T-helper 17 cell (primary cell): ENCODE data around the gene EPHB2. TPM values are rescaled to one million over a fixed set of nuclear protein-coding genes. Genes with fewer than 3 reads are reported as not detected.

Source experiments
- ATAC-seq: fragments of 150-1000 bp; cut with Tn5 transposase; 2 replicates; pipeline ENCODE4 v1.10.0; 2021; ENCODE audit warnings: mild to moderate bottlenecking, moderate library complexity
- DNase-seq, 3 donors: peaks; one replicate each; pipeline versions ENCODE4 v3.0.0 to v3.0.0-alpha.2; 2020 to 2021
- H3K9me3 ChIP-seq: one replicate; pipeline ENCODE4 v1.7.0; 2013; ENCODE audit warnings: low read length, mild to moderate bottlenecking; ENCODE audit not compliant: control insufficient read depth, poor library complexity, severe bottlenecking
- H3K27ac Mint-ChIP-seq: one replicate; pipeline ENCODE4 v1.8.0; 2022; ENCODE audit warnings: mild to moderate bottlenecking, moderate library complexity, mixed read lengths
- H3K27me3 Mint-ChIP-seq: one replicate; pipeline ENCODE4 v1.8.0; 2022; ENCODE audit warnings: mixed read lengths
- H3K36me3 Mint-ChIP-seq: one replicate; pipeline ENCODE4 v1.8.0; 2022; ENCODE audit warnings: low read depth, mixed read lengths
- H3K4me1 Mint-ChIP-seq: one replicate; pipeline ENCODE4 v1.8.0; 2022; ENCODE audit warnings: mild to moderate bottlenecking, mixed read lengths
- H3K4me3 Mint-ChIP-seq: one replicate; pipeline ENCODE4 v1.8.0; 2022; ENCODE audit warnings: mild to moderate bottlenecking, moderate library complexity, mixed read lengths
- total RNA-seq, 4 donors: library from RNA in 2 of 4; stranded (reverse) in 2 of 4; gene quantifications; one replicate each; pipeline ENCODE4 v1.2.3 and lab custom pipeline; 2022 to 2026

Gene EPHB2
- total RNA-seq, 2 donors from 2014 or later = 0.15 TPM; not detected in 1

DNA sequence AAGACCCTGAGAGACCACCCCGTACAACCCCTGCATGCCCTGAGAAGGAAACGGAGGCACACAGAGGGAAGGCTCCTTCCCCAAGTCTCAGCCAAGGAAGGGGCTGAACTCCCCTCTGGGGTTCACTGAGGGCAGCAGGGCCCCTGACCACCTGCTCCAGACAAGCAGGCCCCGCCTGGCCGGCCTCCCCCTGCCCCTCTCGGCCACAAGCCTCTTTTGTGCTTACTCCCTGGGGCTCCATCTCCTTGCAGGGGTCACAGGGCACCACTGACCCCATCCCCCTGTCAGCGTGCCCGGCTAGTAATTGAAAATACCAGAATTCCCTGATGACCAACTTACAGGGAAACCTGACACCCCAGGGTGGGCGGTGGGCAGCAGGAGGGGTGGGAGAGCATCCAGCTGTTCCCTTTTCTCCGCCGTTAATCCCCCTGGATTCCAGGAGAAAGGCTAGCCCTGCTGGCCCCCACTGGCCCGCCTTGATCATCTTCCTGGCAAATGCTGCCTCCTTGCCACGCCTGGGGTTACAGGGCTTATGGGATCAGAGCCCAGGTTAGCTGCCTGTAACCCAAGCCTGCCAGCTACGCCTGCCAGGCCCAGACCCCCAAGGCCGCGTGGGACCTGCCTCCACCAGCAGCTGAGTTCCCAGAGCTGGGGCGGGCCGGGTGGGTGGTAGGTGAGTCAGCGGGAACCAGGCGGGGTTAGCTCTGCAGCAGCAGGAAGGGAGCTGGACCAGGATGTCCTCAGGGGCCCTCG lies 165.9 kb downstream of the EPHB2 start:
- no peaks in the 10 kb centered on the region for H3K9me3 ChIP-seq
- Mint-ChIP-seq H3K36me3 (no peaks in the 10 kb centered on the region), H3K4me1 (no peaks in the 10 kb centered on the region), H3K27ac (no peak overlapping the region), H3K27me3 (peaks cover 13% of the 10 kb centered on the region), H3K4me3 (no peak overlapping the region)
- DNase-seq (no peak), ATAC-seq (no peak)

DNA sequence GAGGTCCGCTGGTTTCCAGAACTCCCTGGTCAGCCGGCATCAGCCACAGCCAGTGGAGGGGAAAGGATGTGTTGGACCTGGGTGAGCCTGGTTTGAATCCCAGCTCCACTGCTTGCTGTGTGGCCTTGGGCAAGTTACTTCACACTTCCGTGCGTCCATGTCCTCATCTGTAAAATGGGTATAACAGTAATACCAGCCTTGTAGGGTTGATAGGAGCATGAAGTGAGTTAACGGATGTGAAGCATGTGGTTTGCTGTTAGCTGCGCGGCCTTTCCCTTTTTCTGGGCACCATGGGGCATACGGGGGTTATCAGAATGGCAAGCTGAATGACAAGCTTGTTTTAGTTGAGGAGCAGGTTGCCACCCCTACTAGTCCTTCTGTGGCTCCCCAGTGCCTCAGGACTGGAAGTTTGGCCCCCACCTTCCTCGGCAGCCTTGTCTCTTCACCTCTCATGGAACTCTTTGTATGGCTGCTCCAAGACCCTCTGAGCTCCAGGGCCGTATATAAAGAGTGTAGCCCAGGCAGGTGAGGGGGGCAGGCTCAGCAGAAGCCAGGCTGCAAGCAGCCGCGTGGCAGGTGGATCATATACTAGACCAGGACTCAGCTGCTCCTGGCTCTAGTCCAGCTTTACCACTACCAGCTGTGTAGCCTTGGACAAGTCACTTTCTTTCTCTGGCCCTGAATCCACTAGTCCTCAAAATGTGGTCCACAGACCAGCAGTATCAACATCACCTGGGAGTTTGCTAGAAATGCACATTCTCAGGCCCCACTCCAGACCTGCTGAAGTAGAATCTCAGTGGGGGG lies 166.7 kb downstream of the EPHB2 start:
- DNase-seq (no peak), ATAC-seq (no peak)
- H3K4me3 Mint-ChIP-seq = no peak overlapping the region
- H3K27me3 Mint-ChIP-seq = peaks cover 12% of the 10 kb centered on the region
- H3K4me1 Mint-ChIP-seq = no peaks in the 10 kb centered on the region
- H3K27ac Mint-ChIP-seq = no peak overlapping the region
- H3K36me3 Mint-ChIP-seq = peaks cover 2% of the 10 kb centered on the region
- no peaks in the 10 kb centered on the region for H3K9me3 ChIP-seq

DNA sequence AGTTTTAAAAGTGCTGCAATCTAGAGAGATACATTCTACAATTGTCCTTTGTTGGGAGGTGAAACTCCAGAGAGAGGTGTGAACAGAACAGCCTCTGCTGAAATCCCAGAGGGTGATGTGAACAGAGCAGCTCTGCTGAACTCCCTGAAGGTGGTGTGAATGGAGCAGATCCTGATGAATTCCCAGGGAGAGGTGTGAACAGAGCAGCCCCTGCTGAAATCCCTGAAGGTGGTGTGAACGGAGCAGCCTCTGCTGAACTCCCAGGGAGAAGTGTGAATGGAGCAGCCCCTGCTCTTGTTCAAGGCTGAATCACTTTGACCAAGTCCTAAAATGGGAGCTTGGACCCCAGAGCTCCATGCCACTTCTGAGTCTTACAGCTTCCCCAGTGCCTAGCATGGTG lies 167.3 kb downstream of the EPHB2 start:
- Mint-ChIP-seq H3K36me3 (peaks cover 2% of the 10 kb centered on the region), H3K27ac (no peak overlapping the region), H3K27me3 (peaks cover 13% of the 10 kb centered on the region), H3K4me1 (no peaks in the 10 kb centered on the region), H3K4me3 (no peak overlapping the region)
- ATAC-seq (no peak), DNase-seq (no peak)
- H3K9me3 ChIP-seq = no peaks in the 10 kb centered on the region

DNA sequence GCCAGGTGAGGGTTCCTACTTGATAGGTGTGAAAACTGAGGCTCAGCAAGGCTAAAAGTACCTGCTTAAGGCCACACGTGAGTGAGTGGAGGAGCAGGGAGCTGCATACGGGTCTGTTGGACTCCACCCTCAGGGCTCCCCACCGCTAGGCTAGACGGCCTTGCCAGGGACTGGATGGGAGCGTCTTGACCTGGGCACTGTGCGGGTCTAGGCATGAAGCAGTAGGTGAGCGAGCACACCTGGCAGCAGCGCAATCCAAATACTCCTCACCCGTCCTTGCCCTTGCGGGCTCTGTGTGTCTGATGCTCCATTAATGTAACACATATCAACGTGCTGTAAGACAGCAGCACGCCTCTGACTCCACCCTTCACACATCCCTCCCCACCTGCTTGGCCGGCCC lies 168.0 kb downstream of the EPHB2 start:
- H3K4me3 Mint-ChIP-seq = no peak overlapping the region
- H3K27ac Mint-ChIP-seq = no peak overlapping the region
- H3K9me3 ChIP-seq = no peaks in the 10 kb centered on the region
- H3K27me3 Mint-ChIP-seq = peaks cover 13% of the 10 kb centered on the region
- no peak for DNase-seq
- H3K4me1 Mint-ChIP-seq = no peaks in the 10 kb centered on the region
- ATAC-seq = no peak
- peaks cover 2% of the 10 kb centered on the region for H3K36me3 Mint-ChIP-seq

DNA sequence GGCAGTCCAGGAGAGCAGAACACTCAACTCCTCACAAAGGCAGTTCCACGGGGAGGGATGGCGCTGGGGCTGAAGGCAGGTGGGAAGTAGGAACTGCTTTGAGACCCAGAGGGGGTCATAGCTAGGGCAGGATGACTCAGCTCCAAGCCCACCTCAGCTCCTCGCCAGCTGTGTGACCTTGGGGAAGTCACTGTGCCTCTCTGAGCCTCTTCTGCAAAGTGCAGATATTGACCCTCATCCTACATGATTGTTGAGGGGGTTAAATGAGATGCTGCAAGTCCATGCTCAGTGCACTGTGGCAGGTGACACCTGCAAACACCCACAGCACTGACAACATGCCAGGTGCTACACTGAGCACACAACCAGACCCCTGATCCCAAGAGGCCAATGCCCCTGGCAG lies 168.8 kb downstream of the EPHB2 start:
- no peak overlapping the region for H3K27ac Mint-ChIP-seq
- H3K27me3 Mint-ChIP-seq = peaks cover 13% of the 10 kb centered on the region
- H3K4me3 Mint-ChIP-seq = no peak overlapping the region
- no peak for DNase-seq
- no peaks in the 10 kb centered on the region for H3K9me3 ChIP-seq
- H3K4me1 Mint-ChIP-seq = peaks cover 2% of the 10 kb centered on the region
- peaks cover 2% of the 10 kb centered on the region for H3K36me3 Mint-ChIP-seq
- no peak for ATAC-seq

DNA sequence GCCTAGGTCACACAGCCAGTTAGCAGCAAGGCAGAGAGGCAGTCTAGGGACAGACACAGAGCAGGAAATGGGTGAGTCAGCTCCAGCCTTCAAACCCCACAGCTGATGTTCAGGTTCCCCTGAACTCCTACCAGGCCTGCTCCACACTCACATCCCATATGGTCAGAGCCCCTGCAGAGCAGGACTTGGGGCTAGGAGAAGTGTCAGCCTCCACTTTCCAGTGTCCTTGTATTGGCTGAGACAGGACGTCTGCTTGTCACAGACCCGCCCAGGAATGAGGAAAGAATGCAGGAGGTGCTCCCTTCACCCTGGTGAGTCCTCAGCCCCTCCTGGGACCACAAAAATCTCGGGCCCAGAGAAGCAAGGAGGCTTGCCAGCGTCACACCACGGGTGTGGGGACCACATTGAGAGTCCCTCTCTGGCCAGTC lies 169.5 kb downstream of the EPHB2 start:
- DNase-seq (no peak), ATAC-seq (no peak)
- Mint-ChIP-seq H3K4me1 (peaks cover 8% of the 10 kb centered on the region), H3K27me3 (peaks cover 13% of the 10 kb centered on the region), H3K27ac (no peak overlapping the region), H3K4me3 (no peak overlapping the region), H3K36me3 (peaks cover 2% of the 10 kb centered on the region)
- H3K9me3 ChIP-seq = no peaks in the 10 kb centered on the region

DNA sequence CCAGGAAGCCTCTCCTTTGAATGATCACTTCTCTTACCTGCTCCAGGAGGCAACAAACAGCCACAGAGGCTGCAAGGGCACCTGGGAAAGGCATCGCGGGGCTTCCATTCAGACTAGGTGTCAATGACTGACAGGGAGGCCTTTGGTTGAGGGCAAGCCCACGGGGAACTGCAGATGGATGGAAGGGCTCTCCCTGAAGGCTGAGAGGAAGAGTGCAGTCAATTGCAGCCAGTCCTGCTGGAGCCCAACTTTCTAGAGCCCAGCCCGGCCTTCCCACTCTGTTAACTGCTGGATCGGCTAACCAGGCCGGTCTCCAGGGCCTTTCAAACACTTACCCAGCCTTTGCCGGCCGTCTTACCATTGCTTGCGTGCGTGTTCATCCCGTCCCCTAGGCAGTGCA lies 172.8 kb downstream of the EPHB2 start:
- ATAC-seq = no peak
- no peak for DNase-seq
- no peaks in the 10 kb centered on the region for H3K9me3 ChIP-seq
- Mint-ChIP-seq H3K36me3 (peaks cover 2% of the 10 kb centered on the region), H3K4me1 (peaks cover 12% of the 10 kb centered on the region), H3K27ac (peak overlapping the region; percentile 8), H3K4me3 (no peak overlapping the region), H3K27me3 (peaks cover 17% of the 10 kb centered on the region)

DNA sequence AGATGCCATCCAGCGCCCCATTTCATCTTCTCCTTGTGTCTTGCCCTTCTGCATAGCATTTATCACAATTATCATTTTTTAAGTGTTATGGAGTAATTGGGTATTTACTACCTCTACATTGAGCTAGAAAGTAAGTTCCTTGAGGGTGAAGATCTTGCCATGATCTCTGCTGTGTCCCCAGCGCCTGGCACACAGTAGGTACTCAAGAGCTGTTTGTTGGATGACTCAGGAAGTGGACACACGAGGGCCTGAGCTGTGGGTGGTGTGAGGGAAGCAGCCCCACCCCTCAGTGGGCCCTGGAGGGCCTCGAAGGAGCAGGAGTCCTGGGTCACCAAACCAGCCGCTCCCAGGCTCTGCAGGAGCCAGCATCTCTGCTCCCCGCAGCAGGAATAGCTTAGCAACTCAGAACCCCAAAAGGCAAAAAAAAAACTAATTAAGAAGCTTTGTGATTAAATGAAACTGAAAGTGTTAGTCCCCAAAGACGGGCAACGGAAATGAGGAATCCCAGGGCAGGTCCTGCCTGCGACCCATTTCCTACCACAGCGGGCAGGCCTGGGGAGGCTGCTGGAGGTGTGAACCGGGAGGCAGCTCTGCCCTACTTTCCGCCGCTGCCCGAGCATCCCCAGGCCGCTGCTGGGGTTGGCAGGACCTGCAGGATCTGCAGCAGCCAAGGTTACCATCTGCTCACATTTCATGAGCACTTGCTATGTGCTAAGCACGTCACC lies 174.3 kb downstream of the EPHB2 start:
- peak; percentile 36 for ATAC-seq
- Mint-ChIP-seq H3K27ac (peak overlapping the region; percentile 77), H3K4me3 (peak overlapping the region; percentile 76), H3K4me1 (peaks cover 12% of the 10 kb centered on the region), H3K36me3 (peaks cover 2% of the 10 kb centered on the region), H3K27me3 (peaks cover 30% of the 10 kb centered on the region)
- DNase-seq = no peak
- H3K9me3 ChIP-seq = no peaks in the 10 kb centered on the region

DNA sequence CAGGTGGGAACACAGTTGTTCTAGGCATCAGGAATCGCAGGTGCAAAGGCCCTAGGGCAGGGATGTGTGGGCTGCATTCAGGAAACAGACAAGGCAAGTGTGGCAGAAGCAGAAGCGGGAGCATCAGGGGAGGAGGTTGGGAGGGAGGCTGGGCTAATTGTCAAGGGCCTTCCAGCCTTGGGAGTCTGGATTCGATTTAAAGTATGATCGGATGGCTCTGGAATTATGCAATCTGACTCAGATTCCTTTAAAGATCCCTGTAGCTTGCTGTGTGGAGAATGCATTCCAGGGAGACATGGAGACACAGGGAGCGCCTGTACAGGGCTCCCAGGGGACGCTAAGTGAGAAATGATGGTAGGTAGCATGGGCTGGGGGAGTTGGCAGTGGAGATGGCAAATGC lies 175.6 kb downstream of the EPHB2 start:
- Mint-ChIP-seq H3K36me3 (peaks cover 2% of the 10 kb centered on the region), H3K4me1 (peaks cover 12% of the 10 kb centered on the region), H3K4me3 (no peak overlapping the region), H3K27me3 (peaks cover 31% of the 10 kb centered on the region), H3K27ac (peak overlapping the region; percentile 24)
- H3K9me3 ChIP-seq = no peaks in the 10 kb centered on the region
- ATAC-seq (no peak), DNase-seq (no peak)

DNA sequence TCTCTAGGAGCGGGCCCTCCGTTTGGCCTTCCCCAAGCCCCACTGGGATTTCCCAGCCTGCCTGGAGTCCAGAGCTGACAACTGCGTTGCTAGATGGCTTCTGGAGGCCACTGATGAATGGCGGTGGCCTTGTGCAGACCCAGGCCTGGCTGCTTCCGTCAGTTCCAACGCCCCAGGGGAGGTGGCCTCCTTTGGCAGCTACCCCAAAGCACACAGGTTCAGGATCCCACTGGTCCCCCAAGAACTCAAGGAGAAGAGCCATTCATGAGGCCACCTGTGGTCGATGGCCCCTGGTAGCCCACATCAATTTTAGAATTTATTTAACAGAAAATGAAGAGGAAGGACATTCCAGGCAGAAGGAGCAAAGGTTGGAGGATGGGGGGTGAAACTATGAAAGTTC lies 176.9 kb downstream of the EPHB2 start:
- ATAC-seq = no peak
- peaks cover 29% of the 10 kb centered on the region for H3K27me3 Mint-ChIP-seq
- no peak overlapping the region for H3K27ac Mint-ChIP-seq
- no peaks in the 10 kb centered on the region for H3K36me3 Mint-ChIP-seq
- H3K9me3 ChIP-seq = no peaks in the 10 kb centered on the region
- no peak for DNase-seq
- H3K4me1 Mint-ChIP-seq = peaks cover 12% of the 10 kb centered on the region
- no peak overlapping the region for H3K4me3 Mint-ChIP-seq

DNA sequence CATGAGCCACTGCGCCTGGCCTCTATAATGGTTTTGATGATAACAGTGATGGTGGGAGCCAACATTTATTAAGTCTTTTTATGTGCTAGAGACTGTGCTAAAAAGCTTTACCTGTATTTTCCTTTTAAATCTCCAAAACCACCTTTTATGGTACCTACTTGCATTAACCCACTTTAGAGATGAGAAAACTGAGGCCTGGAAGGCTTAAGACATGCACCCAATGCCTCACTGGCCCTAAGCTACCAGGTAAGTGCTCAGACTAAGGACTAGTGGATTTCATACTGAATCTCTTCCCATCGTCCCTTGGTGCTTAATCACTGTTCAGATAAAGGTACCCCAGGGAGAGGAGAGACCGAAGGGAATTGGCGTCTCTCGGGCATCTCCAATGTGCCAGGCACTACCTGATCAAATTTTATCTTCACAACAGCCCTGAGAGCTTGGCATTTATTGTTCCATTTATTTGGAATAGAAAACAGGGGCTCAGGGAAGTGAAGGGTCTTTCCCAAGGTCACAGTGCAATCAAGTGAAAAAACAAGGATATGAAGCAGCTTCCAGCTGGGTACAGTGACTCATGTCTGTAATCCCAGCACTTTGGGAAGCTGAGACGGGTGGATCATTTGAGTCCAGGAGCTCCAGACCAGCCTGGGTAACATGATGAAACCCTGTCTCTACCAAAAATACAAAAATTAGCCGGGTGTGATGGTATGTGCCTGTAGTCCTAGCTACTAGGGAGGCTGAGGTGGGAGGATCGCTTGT lies 177.9 kb downstream of the EPHB2 start:
- DNase-seq (no peak), ATAC-seq (no peak)
- Mint-ChIP-seq H3K27ac (no peak overlapping the region), H3K4me1 (peaks cover 12% of the 10 kb centered on the region), H3K36me3 (no peaks in the 10 kb centered on the region), H3K27me3 (peaks cover 29% of the 10 kb centered on the region), H3K4me3 (no peak overlapping the region)
- no peaks in the 10 kb centered on the region for H3K9me3 ChIP-seq

DNA sequence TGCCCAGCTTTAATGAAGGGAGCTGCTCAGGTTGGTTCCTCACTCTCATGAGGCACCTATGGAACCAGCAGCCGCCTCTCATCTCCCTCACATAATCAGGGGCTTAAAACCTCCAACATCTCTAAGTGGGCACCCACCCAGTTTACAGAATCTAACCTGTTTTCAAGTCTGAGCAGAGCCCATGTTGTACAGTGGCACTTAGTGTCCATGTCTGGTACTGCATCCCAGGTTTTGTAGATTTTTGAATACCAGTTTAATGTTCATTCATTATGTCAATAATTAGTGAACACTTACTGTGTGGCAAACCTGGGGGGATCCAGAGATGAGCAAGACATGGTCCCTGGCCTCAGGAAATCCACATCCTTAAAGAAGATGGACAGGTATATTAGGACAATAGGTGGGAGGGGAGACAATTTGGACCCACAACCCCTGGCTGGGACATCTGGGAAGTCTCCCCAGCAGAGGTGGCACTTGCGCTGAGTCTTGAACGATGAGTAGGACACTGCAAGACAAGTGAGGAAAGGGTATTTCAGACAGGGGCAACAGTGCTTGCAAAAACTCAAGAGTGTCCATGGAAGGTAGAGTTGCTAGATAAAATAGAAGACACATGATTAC lies 178.7 kb downstream of the EPHB2 start:
- no peak for ATAC-seq
- H3K27ac Mint-ChIP-seq = no peak overlapping the region
- DNase-seq = no peak
- H3K36me3 Mint-ChIP-seq = no peaks in the 10 kb centered on the region
- H3K9me3 ChIP-seq = no peaks in the 10 kb centered on the region
- H3K4me3 Mint-ChIP-seq = no peak overlapping the region
- peaks cover 10% of the 10 kb centered on the region for H3K4me1 Mint-ChIP-seq
- H3K27me3 Mint-ChIP-seq = peaks cover 36% of the 10 kb centered on the region
